Frontal cortex (tissue), 4 donors: ENCODE results near the gene P2RY4. TPM values are rescaled to one million over a fixed set of nuclear protein-coding genes. Genes with fewer than 3 reads are reported as not detected.
"Not testable (repeated sequence)": the region's sequence is repeated elsewhere in the genome, so short reads cannot be mapped to it uniquely, and the experiment has no call there.

Experiments
- DNase-seq, 2 donors: peaks; one replicate each; pipeline ENCODE4 v3.0.0; 2012; ENCODE audit warnings: low spot score in 2 of 2
- FAIRE-seq: peaks from 2 replicates; lab custom pipeline; 2012; peaks lifted over from hg19 to GRCh38; lab: Jason Lieb, UNC
- small RNA-seq: library from RNA; depleted of rRNA; stranded (forward); fragments of <200 nt; gene quantifications from one replicate; pipeline ENCODE3, GENCODE V24; 2014
- total RNA-seq: library from RNA; depleted of rRNA; stranded (reverse); fragments of >200 nt; gene quantifications from one replicate; pipeline ENCODE4 v1.2.3, GENCODE V29; 2014
- donor health status: control.
- donor health status: control.
- donor health status: control.

The P2RY4 gene
- total RNA-seq, 1 donor from 2014 or later: not detected

- no peak for FAIRE-seq
- no peak for DNase-seq
These were observed 12.8 kb downstream of the P2RY4 start for GRCh38 chrX:70247252-70247651.

- FAIRE-seq (no peak), DNase-seq (no peak)
These were observed 15.1 kb downstream of the P2RY4 start for GRCh38 chrX:70244881-70245280.

GRCh38 chrX:70243601-70244000, 16.4 kb downstream of the P2RY4 start:
- not testable (repeated sequence) for DNase-seq, FAIRE-seq

GRCh38 chrX:70241501-70241900, 18.5 kb downstream of the P2RY4 start:
- no peak for DNase-seq
- no peak for FAIRE-seq

GRCh38 chrX:70240751-70241150, 19.3 kb downstream of the P2RY4 start:
- DNase-seq: no peak
- FAIRE-seq: no peak

GRCh38 chrX:70234355-70234754, 25.6 kb downstream of the P2RY4 start, which contains the start of gene AWAT1:
TSS of gene AWAT1 (plus strand) at chrX:70234655. CDS start at chrX:70234696, 41 bp downstream.
- FAIRE-seq (no peak), DNase-seq (no peak)

- DNase-seq (no peak), FAIRE-seq (no peak)
These were observed 28.3 kb downstream of the P2RY4 start for GRCh38 chrX:70231666-70232065.

GRCh38 chrX:70226687-70227086, 33.3 kb downstream of the P2RY4 start:
- no peak for DNase-seq
- FAIRE-seq: no peak

GRCh38 chrX:70226048-70226447, 34.0 kb downstream of the P2RY4 start:
- no peak for FAIRE-seq

GRCh38 chrX:70219938-70220764, 39.9 kb downstream of the P2RY4 start:
- DNase-seq (no peak), FAIRE-seq (no peak)

More at GRCh38 chrX:70226048-70226447, 34.0 kb downstream of the P2RY4 start:
- DNase-seq: no peak

GRCh38 chrX:70209570-70209969, 50.4 kb downstream of the P2RY4 start:
- FAIRE-seq, DNase-seq: not testable (repeated sequence)

GRCh38 chrX:70208479-70208878, 51.5 kb downstream of the P2RY4 start:
- no peak for DNase-seq
- FAIRE-seq: no peak

Small RNA genes lying within 50 kb of the gene (small RNA-seq; reads per million reads assigned to genes)
- gene RNA5SP507: not detected

Other genes with a start within 250 kb of the P2RY4 start
- not detected for gene AWAT2, start 210.3 kb downstream of the P2RY4 start, total RNA-seq
- not detected for gene OTUD6A, start 197.7 kb downstream of the P2RY4 start, total RNA-seq
- gene IGBP1, start 126.8 kb downstream of the P2RY4 start, total RNA-seq: 138 TPM
- gene DGAT2L6, start 82.7 kb downstream of the P2RY4 start, total RNA-seq: not detected
- gene AWAT1, start 25.5 kb downstream of the P2RY4 start, total RNA-seq: not detected
- gene ARR3, start 8.1 kb upstream of the P2RY4 start, total RNA-seq: not detected
- gene RAB41, start 22.0 kb upstream of the P2RY4 start, total RNA-seq: not detected
- 31.4 TPM for gene PDZD11, start 29.7 kb upstream of the P2RY4 start, total RNA-seq
- gene KIF4A, start 29.9 kb upstream of the P2RY4 start, total RNA-seq: 2.9 TPM
- 2.9 TPM for gene GDPD2, start 163.1 kb upstream of the P2RY4 start, total RNA-seq
- 86.8 TPM for gene DLG3, start 184.6 kb upstream of the P2RY4 start, total RNA-seq